Smooth muscle cell (in vitro differentiated cells): ENCODE results near the gene VSTM2B. TPM values are rescaled to one million over a fixed set of nuclear protein-coding genes. Genes with fewer than 3 reads are reported as not detected.

Experiments
- DNase-seq: peaks from one replicate; lab custom pipeline; 2025; ENCODE audit not compliant: unreplicated experiment; lab: John Stamatoyannopoulos, UW
- H2AFZ ChIP-seq: fragments of 200-600 bp; sonication (generic); 2 replicates; pipeline ENCODE4 v1.6.0; 2016; ENCODE audit warnings: antibody characterized with exemption, low read depth, mild to moderate bottlenecking
- H3F3A ChIP-seq: fragments of 200-600 bp; sonication (generic); 2 replicates; pipeline ENCODE4 v1.6.0; 2017; ENCODE audit warnings: antibody characterized with exemption, low read depth
- H3K27ac ChIP-seq: fragments of 200-600 bp; sonication (generic); 2 replicates; pipeline ENCODE4 v1.5.1; 2016; ENCODE audit warnings: low read depth, mild to moderate bottlenecking
- H3K27me3 ChIP-seq: fragments of 200-600 bp; sonication (generic); 2 replicates; pipeline ENCODE4 v1.6.1; 2016; ENCODE audit warnings: low read depth, mild to moderate bottlenecking
- H3K36me3 ChIP-seq: fragments of 200-600 bp; sonication (generic); 2 replicates; pipeline ENCODE4 v1.5.1; 2016; ENCODE audit warnings: low read depth
- H3K4me1 ChIP-seq: fragments of 200-600 bp; sonication (generic); 2 replicates; pipeline ENCODE4 v1.5.1; 2016; ENCODE audit warnings: low read depth
- H3K4me2 ChIP-seq: fragments of 200-600 bp; sonication (generic); 2 replicates; pipeline ENCODE4 v1.6.0; 2016; ENCODE audit warnings: mild to moderate bottlenecking
- H3K4me3 ChIP-seq: fragments of 200-600 bp; sonication (generic); 2 replicates; pipeline ENCODE4 v1.5.1; 2016; ENCODE audit warnings: mild to moderate bottlenecking
- H3K79me2 ChIP-seq: fragments of 200-600 bp; sonication (generic); 2 replicates; pipeline ENCODE4 v1.6.0; 2016; ENCODE audit warnings: low read depth, mild to moderate bottlenecking
- H3K9ac ChIP-seq: fragments of 200-600 bp; sonication (generic); 2 replicates; pipeline ENCODE4 v1.6.0; 2016; ENCODE audit warnings: low read depth
- H3K9me3 ChIP-seq: fragments of 200-600 bp; sonication (generic); replicated peaks from 2 replicates; pipeline ENCODE4 v1.5.1; 2016; ENCODE audit warnings: low read depth
- H4K20me1 ChIP-seq: fragments of 200-600 bp; sonication (generic); 2 replicates; pipeline ENCODE4 v1.6.0; 2016; ENCODE audit warnings: low read depth
- CTCF ChIP-seq: fragments of 200-600 bp; sonication (generic); IDR thresholded peaks from 2 replicates; pipeline ENCODE4 v1.5.1; 2017; ENCODE audit warnings: borderline replicate concordance, mild to moderate bottlenecking, antibody characterized with exemption; ENCODE audit not compliant: insufficient read depth, poor library complexity, severe bottlenecking
- WGBS: methylation state at CpG from one replicate; pipeline ENCODE4 v1.1.7; 2016; ENCODE audit warnings: low lambda C conversion rate; 5-methylcytosine and 5-hydroxymethylcytosine counted together
- polyA plus RNA-seq: library from polyadenylated mRNA; unstranded; fragments of >200 nt; fragmentation: Nextera tagmentation; extraction: Ambion mirVana; gene quantifications from 2 replicates; pipeline ENCODE4 v1.2.1, GENCODE V29; 2016
- total RNA-seq: library from RNA; depleted of rRNA; stranded (reverse); fragments of >200 nt; gene quantifications from 2 replicates; pipeline ENCODE4 v1.2.3, GENCODE V29; 2014

Gene VSTM2B
- total and polyA plus RNA-seq, 2 experiments from 2014 or later, result not detected

- Histone ChIP-seq H3K79me2 (no peaks in the 10 kb centered on the region), H3K9ac (peak overlapping the region; percentile 85), H3K9me3 (no peaks in the 10 kb centered on the region), H3K4me2 (peak overlapping the region; percentile 77), H3K27me3 (peaks cover 8% of the 10 kb centered on the region), H3K4me3 (no peak overlapping the region), H4K20me1 (no peaks in the 10 kb centered on the region), H3K27ac (peak overlapping the region; percentile 99), H3F3A (peaks cover 13% of the 10 kb centered on the region), H3K36me3 (no peaks in the 10 kb centered on the region), H3K4me1 (peaks cover 8% of the 10 kb centered on the region), H2AFZ (peak overlapping the region; percentile 68)
- no peak for DNase-seq
- no peak for TF ChIP-seq CTCF
- 33% methylated on average over 2 of the region's 2 CpGs for WGBS
Observed at GRCh38 chr19:29586401-29586800, 60.6 kb downstream of the VSTM2B start.

GRCh38 chr19:29587059-29587458, 61.3 kb downstream of the VSTM2B start:
- peak overlapping the region; percentile 85 for H3K9ac ChIP-seq
- H3K27me3 ChIP-seq, result peaks cover 14% of the 10 kb centered on the region
- no peaks in the 10 kb centered on the region for H4K20me1 ChIP-seq
- H3K9me3 ChIP-seq, result no peaks in the 10 kb centered on the region
- no peak for TF ChIP-seq CTCF
- DNase-seq, result no peak
- H3K27ac ChIP-seq, result peak overlapping the region; percentile 99
- H3F3A ChIP-seq, result peaks cover 13% of the 10 kb centered on the region
- no peaks in the 10 kb centered on the region for H3K36me3 ChIP-seq
- 84% methylated on average over 3 of the region's 3 CpGs for WGBS
- peak overlapping the region; percentile 77 for H3K4me2 ChIP-seq
- peak overlapping the region; percentile 68 for H2AFZ ChIP-seq
- H3K4me3 ChIP-seq, result no peak overlapping the region
- H3K4me1 ChIP-seq, result peaks cover 8% of the 10 kb centered on the region
- no peaks in the 10 kb centered on the region for H3K79me2 ChIP-seq

DNA sequence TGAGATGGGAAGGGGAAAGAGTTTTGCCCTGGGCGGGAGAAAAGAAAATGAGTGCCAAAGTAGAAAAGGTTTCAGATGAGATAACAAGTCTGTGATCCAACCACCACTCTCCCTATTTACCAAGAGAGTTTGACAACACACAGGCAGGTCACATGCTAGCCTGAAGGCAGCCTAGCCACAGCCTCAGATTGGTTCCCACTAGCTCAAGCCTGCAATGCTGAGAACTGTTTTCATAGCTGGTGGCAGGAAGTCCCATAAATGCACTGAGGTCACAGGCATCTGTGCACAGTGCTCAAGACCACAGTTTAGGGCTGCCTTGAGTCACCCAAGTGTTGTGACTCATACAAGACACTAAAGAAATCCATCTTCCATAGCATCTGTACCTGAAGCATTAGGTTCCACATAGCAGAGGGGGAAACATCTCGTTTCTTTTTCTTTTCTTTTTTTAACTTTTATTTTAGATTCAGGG, 61.8 kb downstream of the VSTM2B start:
- Histone ChIP-seq H3K9ac (peak overlapping the region; percentile 85), H3K4me3 (no peak overlapping the region), H3K4me1 (peaks cover 8% of the 10 kb centered on the region), H3K27ac (peak overlapping the region; percentile 99), H3K9me3 (no peaks in the 10 kb centered on the region), H3K79me2 (no peaks in the 10 kb centered on the region), H4K20me1 (no peaks in the 10 kb centered on the region), H3K36me3 (no peaks in the 10 kb centered on the region), H2AFZ (no peak overlapping the region), H3F3A (peaks cover 13% of the 10 kb centered on the region), H3K27me3 (peaks cover 18% of the 10 kb centered on the region), H3K4me2 (peak overlapping the region; percentile 77)
- TF ChIP-seq CTCF, result no peak
- WGBS, result 35% methylated on average over 2 of the region's 2 CpGs
- no peak for DNase-seq

DNA sequence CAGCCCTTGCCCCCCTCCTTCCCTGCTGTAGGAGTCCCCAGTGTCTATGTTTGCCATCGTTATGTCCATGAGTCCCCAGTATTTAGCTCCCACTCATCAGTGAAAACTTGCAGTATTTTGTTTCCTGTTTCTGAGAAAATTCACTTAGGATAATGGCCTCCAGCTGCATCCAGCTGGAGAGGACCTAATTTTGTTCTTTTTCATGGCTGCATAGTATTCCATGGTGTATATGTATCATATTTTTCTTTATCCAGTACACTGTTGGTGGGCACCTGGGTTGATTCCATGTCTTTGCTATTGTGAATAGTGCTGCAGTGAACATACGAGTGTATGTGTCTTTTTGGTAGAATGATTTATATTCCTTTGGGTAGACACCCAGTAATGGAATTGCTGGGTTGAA, 62.3 kb downstream of the VSTM2B start:
- Histone ChIP-seq H3K9me3 (no peaks in the 10 kb centered on the region), H4K20me1 (no peaks in the 10 kb centered on the region), H3K27ac (no peak overlapping the region), H3K27me3 (peaks cover 23% of the 10 kb centered on the region), H3K4me2 (no peak overlapping the region), H3F3A (peaks cover 13% of the 10 kb centered on the region), H2AFZ (no peak overlapping the region), H3K36me3 (no peaks in the 10 kb centered on the region), H3K4me3 (no peak overlapping the region), H3K9ac (no peak overlapping the region), H3K4me1 (peaks cover 8% of the 10 kb centered on the region), H3K79me2 (no peaks in the 10 kb centered on the region)
- DNase-seq, result no peak
- 92% methylated on average over 2 of the region's 2 CpGs for WGBS
- TF ChIP-seq CTCF, result no peak
